Mucosa of descending colon (tissue), 3 donors: Measurements from ENCODE around the gene KCTD16. TPM values are rescaled to one million over a fixed set of nuclear protein-coding genes. Genes with fewer than 3 reads are reported as not detected.

Source experiments
- ATAC-seq: fragments of 200-7000 bp; cut with Tn5 transposase; one replicate; pipeline ENCODE4 v1.9.1; 2020; ENCODE audit warnings: mild to moderate bottlenecking, moderate library complexity
- DNase-seq, 3 donors: peaks; one replicate each; pipeline ENCODE4 v3.0.0-alpha.2; 2020
- H3K36me3 ChIP-seq: fragments of 200-600 bp; one replicate; pipeline ENCODE4 v1.8.0; 2021; ENCODE audit warnings: low read depth, mild to moderate bottlenecking
- H3K4me1 ChIP-seq: fragments of 200-600 bp; one replicate; pipeline ENCODE4 v1.8.0; 2021; ENCODE audit warnings: low read depth, mild to moderate bottlenecking
- H3K4me3 ChIP-seq: fragments of 200-600 bp; one replicate; pipeline ENCODE4 v1.8.0; 2021; ENCODE audit warnings: mild to moderate bottlenecking
- H3K9me3 ChIP-seq: fragments of 200-600 bp; one replicate; pipeline ENCODE4 v1.8.0; 2021; ENCODE audit warnings: mild to moderate bottlenecking
- intact Hi-C, 2 donors: fragments of 100-400 bp; cut with DNase I in 1 of 2; cut with micrococcal nuclease in 1 of 2; formaldehyde crosslinking; loops; one replicate each; pipeline versions ENCODE4 v1.11.0 to v1.11.1; 2022; cut with DNase I, micrococcal nuclease
- total RNA-seq, 3 donors: library from RNA; stranded (reverse); fragmentation: NEBNext Ultra II Directional in 2 of 3; extraction: Animal tissue kit (Norgen Biotek cat#: 25700) in 2 of 3; gene quantifications; one replicate each; pipeline versions ENCODE4 v1.2.1 to v1.2.4, GENCODE V29; 2021 to 2023
- TF ChIP-seq, protein P1 (sequence below): fragments of 200-600 bp; IDR thresholded peaks from one replicate; pipeline ENCODE4 v1.8.0; 2022; ENCODE audit warnings: antibody characterized with exemption, mild to moderate bottlenecking
- donor health status: DM: no; HTN: no; CAD: no; lungs with moderate emphysema.
- donor health status: DM: no; HTN: no; CAD: no.
- donor health status: DM: no; HTN: yes; CAD: no.

KCTD16 gene
- total RNA-seq, 3 donors from 2014 or later, result 0.07 to 0.22 (median 0.12) TPM

DNA sequence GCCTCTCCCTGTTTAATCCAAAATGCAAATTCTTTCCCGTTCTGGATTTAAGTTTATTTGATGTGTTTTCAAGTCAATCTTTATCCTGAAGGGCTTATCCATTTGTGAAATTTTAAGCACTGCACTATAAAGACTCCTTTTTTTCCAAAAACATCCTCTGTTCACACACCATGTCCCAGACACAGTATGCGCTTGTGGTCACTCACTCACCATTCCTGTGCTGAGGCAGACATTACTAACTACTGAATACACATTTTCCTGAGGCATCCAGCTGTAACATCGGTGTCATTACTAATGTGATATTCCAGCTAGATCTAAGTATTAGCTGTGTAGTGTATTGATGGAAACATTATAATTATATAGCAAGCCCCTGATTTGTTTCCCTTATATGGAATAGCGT, 298.4 kb downstream of the KCTD16 start:
- Histone ChIP-seq H3K9me3 (no peaks in the 10 kb centered on the region), H3K4me3 (no peak overlapping the region), H3K36me3 (no peaks in the 10 kb centered on the region), H3K4me1 (no peaks in the 10 kb centered on the region)
- ATAC-seq, result no peak
- TF ChIP-seq, protein P1, sequence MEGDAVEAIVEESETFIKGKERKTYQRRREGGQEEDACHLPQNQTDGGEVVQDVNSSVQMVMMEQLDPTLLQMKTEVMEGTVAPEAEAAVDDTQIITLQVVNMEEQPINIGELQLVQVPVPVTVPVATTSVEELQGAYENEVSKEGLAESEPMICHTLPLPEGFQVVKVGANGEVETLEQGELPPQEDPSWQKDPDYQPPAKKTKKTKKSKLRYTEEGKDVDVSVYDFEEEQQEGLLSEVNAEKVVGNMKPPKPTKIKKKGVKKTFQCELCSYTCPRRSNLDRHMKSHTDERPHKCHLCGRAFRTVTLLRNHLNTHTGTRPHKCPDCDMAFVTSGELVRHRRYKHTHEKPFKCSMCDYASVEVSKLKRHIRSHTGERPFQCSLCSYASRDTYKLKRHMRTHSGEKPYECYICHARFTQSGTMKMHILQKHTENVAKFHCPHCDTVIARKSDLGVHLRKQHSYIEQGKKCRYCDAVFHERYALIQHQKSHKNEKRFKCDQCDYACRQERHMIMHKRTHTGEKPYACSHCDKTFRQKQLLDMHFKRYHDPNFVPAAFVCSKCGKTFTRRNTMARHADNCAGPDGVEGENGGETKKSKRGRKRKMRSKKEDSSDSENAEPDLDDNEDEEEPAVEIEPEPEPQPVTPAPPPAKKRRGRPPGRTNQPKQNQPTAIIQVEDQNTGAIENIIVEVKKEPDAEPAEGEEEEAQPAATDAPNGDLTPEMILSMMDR, result no peak
- no peak for DNase-seq
- intact Hi-C loops, result no loop called here

DNA sequence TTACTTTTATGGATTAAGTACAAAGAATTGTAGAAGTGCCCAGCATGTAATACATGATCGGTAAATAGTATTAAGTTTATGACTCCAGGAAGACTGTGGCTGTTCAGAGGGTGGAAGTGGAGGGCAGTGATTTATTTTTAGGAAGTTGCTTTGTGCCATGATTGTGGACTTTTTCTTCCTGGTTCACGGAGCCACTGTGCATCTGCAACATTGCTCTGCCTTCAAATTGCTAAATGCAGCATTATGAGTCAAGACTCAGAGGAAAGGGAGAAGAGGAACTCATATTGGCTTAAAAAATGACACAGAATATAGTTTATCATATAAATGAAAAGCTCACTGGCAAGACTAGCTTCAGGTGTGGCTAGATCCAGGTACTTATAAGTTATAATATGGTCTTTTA, 301.5 kb downstream of the KCTD16 start:
- TF ChIP-seq, protein P1, result no peak
- no peaks in the 10 kb centered on the region for H3K9me3 ChIP-seq
- intact Hi-C loops, result no loop called here
- ATAC-seq (no peak), DNase-seq (no peak)
- H3K4me1 ChIP-seq, result no peaks in the 10 kb centered on the region
- H3K4me3 ChIP-seq, result no peak overlapping the region
- no peaks in the 10 kb centered on the region for H3K36me3 ChIP-seq

DNA sequence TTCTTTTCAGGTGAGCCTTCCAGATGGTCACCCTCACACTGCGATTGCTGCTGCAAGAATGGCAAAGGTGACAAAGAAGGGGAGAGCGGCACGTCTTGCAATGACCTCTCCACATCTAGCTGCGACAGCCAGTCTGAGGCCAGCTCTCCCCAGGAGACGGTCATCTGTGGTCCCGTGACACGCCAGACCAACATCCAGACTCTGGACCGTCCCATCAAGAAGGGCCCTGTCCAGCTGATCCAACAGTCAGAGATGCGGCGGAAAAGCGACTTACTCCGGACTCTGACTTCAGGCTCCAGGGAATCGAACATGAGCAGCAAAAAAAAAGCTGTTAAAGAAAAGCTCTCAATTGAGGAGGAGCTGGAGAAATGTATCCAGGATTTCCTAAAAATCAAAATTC, 303.0 kb downstream of the KCTD16 start:
- intact Hi-C loops, result no loop called here
- TF ChIP-seq, protein P1, result no peak
- Histone ChIP-seq H3K36me3 (no peaks in the 10 kb centered on the region), H3K4me3 (no peak overlapping the region), H3K4me1 (no peaks in the 10 kb centered on the region), H3K9me3 (no peaks in the 10 kb centered on the region)
- ATAC-seq (no peak), DNase-seq (peak in 1 of 3 donors; percentile 19)

DNA sequence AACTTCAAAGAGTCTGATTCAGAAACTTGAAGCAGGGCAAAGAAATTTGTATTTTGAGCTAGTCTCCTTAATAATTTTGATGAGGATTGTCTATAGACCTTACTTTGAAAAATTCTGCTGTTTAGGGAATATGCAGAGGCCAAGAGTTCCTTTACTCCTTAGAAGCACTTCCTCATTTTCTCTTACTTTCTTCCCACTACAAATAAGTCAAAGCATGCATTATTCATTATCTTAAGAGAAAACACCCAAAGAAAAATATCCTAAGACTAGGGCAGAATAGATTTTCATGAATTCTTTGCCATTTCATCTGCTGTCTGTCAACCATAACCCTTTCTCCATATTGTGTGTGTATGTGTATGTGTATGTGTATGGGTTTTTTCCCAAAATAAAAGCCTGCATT, 307.9 kb downstream of the KCTD16 start:
- Histone ChIP-seq H3K4me1 (no peaks in the 10 kb centered on the region), H3K36me3 (no peaks in the 10 kb centered on the region), H3K9me3 (no peaks in the 10 kb centered on the region), H3K4me3 (no peak overlapping the region)
- intact Hi-C loops, result no loop called here
- TF ChIP-seq, protein P1, result no peak
- DNase-seq, result no peak
- no peak for ATAC-seq

DNA sequence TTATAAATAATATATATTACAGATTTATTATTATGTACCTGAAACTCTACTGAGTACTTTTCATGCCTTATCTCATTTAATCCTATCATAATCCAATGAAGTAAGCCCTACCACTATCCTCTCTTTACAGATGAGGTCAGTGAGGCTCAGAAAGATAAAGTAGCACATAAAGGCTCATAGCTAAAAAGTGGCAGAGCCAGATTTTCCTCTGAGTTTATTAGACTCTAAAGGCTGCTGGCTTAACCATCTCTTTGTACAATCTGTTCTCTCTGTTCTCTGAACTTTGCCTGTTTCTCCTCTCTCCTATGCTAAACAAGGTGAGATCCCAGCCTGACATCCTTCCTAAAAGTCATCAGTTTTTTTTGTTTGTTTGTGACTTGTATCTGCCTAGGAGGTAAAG, 311.2 kb downstream of the KCTD16 start:
- Histone ChIP-seq H3K4me3 (no peak overlapping the region), H3K4me1 (no peaks in the 10 kb centered on the region), H3K36me3 (no peaks in the 10 kb centered on the region), H3K9me3 (no peaks in the 10 kb centered on the region)
- intact Hi-C loops, result no loop called here
- TF ChIP-seq, protein P1, result no peak
- DNase-seq (no peak), ATAC-seq (no peak)

DNA sequence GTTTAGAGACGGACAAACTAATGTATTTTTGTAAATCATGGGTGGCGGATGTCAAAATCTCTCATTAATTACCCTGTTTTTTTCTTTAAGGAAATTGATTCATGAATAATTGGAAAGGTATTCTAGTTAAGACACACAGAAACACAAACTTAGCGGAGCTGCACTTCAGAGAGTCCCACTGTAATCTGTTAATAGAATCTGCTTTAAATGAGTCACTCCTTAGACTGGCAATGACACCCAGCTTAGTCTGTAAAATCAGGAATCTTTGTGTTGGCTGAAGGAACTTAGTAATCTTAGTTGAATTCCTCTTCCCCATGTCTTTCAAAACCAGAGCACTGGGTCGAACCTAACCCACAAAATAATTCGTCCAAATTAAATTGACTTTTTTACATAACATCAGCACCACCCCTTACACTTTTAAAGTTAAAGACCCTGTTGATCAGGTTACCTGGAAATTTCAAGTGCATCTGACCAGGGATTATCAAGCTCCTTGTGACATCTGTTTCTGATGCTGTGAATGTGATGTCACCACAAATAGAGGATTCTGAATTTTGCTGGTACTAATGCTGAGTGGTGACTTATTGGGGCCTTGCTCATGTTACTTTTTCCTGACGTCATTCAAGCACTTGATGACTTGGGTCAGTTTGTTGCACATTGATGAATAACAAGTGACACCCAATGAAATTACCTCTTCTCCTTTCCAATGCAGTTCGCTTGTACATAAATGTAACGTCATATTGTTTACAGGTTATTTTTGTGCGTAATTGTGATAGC, 313.6 kb downstream of the KCTD16 start:
- H3K36me3 ChIP-seq, result no peaks in the 10 kb centered on the region
- TF ChIP-seq, protein P1, result no peak
- intact Hi-C loops, result no loop called here
- H3K4me1 ChIP-seq, result no peaks in the 10 kb centered on the region
- H3K4me3 ChIP-seq, result no peak overlapping the region
- ATAC-seq (no peak), DNase-seq (no peak)
- H3K9me3 ChIP-seq, result no peaks in the 10 kb centered on the region
